Large intestine (tissue), 3 donors: ENCODE data around the gene VPS13A. TPM values are rescaled to one million over a fixed set of nuclear protein-coding genes. Genes with fewer than 3 reads are reported as not detected.

Experiments used
- DNase-seq, 2 donors: peaks; one replicate each; pipeline versions ENCODE4 v3.0.0 to v3.0.0-alpha.2; 2013
- H3K27ac ChIP-seq: one replicate; pipeline ENCODE4 v1.5.1; 2013; ENCODE audit warnings: low read length
- H3K27me3 ChIP-seq: 2 replicates; pipeline ENCODE4 v1.6.1; 2013; ENCODE audit warnings: low read length; ENCODE audit not compliant: control insufficient read depth, insufficient read depth
- H3K36me3 ChIP-seq: 2 replicates; pipeline ENCODE4 v1.6.1; 2013; ENCODE audit warnings: low read length; ENCODE audit not compliant: control insufficient read depth, insufficient read depth
- H3K4me1 ChIP-seq: one replicate; pipeline ENCODE4 v1.6.1; 2013; ENCODE audit warnings: low read length; ENCODE audit not compliant: control insufficient read depth, insufficient read depth
- H3K4me3 ChIP-seq: one replicate; pipeline ENCODE4 v1.5.1; 2013; ENCODE audit warnings: low read length
- H3K9me3 ChIP-seq: one replicate; pipeline ENCODE4 v1.6.1; 2013; ENCODE audit warnings: mild to moderate bottlenecking, low read depth, low read length, moderate library complexity; ENCODE audit not compliant: control insufficient read depth
- WGBS: methylation state at CpG from one replicate; pipeline ENCODE4 v1.1.5; 2013; ENCODE audit warnings: low lambda C conversion rate; ENCODE audit not compliant: insufficient coverage; 5-methylcytosine and 5-hydroxymethylcytosine counted together
- polyA plus RNA-seq: library from polyadenylated mRNA; unstranded; fragments of 120-200 nt; gene quantifications from one replicate; pipeline ENCODE4 v1.2.1, GENCODE V29; 2013

Gene VPS13A
- polyA plus RNA-seq, 1 donor = 56.0 TPM

- H3K4me3 ChIP-seq = no peak overlapping the region
- H3K36me3 ChIP-seq = no peaks in the 10 kb centered on the region
- H3K27ac ChIP-seq = no peak overlapping the region
- H3K27me3 ChIP-seq = no peaks in the 10 kb centered on the region
- H3K4me1 ChIP-seq = peaks cover 5% of the 10 kb centered on the region
- H3K9me3 ChIP-seq = no peaks in the 10 kb centered on the region
- DNase-seq = no peak
Observed at GRCh38 chr9:77180056-77180455, 2.7 kb downstream of the VPS13A start.

GRCh38 chr9:77183581-77183980 lies 6.2 kb downstream of the VPS13A start:
- Histone ChIP-seq H3K27ac (no peak overlapping the region), H3K9me3 (no peaks in the 10 kb centered on the region), H3K36me3 (no peaks in the 10 kb centered on the region), H3K27me3 (no peaks in the 10 kb centered on the region), H3K4me3 (no peak overlapping the region), H3K4me1 (no peaks in the 10 kb centered on the region)
- DNase-seq = no peak

GRCh38 chr9:77188242-77188641 lies 10.9 kb downstream of the VPS13A start:
- Histone ChIP-seq H3K4me3 (no peak overlapping the region), H3K9me3 (no peaks in the 10 kb centered on the region), H3K27me3 (no peaks in the 10 kb centered on the region), H3K27ac (no peak overlapping the region), H3K4me1 (no peaks in the 10 kb centered on the region), H3K36me3 (no peaks in the 10 kb centered on the region)
- DNase-seq = no peak
- 93% methylated on average over 2 of the region's 3 CpGs for WGBS

- H3K27me3 ChIP-seq = no peaks in the 10 kb centered on the region
- no peak for DNase-seq
- no peak overlapping the region for H3K27ac ChIP-seq
- H3K4me3 ChIP-seq = no peak overlapping the region
- WGBS = no CpG with 5 or more reads among the region's 2 CpGs
- H3K4me1 ChIP-seq = no peaks in the 10 kb centered on the region
- no peaks in the 10 kb centered on the region for H3K9me3 ChIP-seq
- no peaks in the 10 kb centered on the region for H3K36me3 ChIP-seq
Observed at GRCh38 chr9:77194423-77194822, 17.1 kb downstream of the VPS13A start.

GRCh38 chr9:77210116-77210515 lies 32.8 kb downstream of the VPS13A start:
- Histone ChIP-seq H3K4me1 (no peaks in the 10 kb centered on the region), H3K4me3 (no peak overlapping the region), H3K27ac (no peak overlapping the region), H3K9me3 (no peaks in the 10 kb centered on the region), H3K36me3 (peaks cover 26% of the 10 kb centered on the region), H3K27me3 (no peaks in the 10 kb centered on the region)
- no peak for DNase-seq
- WGBS = no CpG with 5 or more reads among the region's 2 CpGs

GRCh38 chr9:77211561-77211960 lies 34.2 kb downstream of the VPS13A start:
- Histone ChIP-seq H3K36me3 (peaks cover 25% of the 10 kb centered on the region), H3K4me3 (no peak overlapping the region), H3K4me1 (no peaks in the 10 kb centered on the region), H3K27me3 (no peaks in the 10 kb centered on the region), H3K27ac (no peak overlapping the region), H3K9me3 (no peaks in the 10 kb centered on the region)
- no peak for DNase-seq
- 100% methylated on average over 1 of the region's 6 CpGs for WGBS

- Histone ChIP-seq H3K4me1 (no peaks in the 10 kb centered on the region), H3K36me3 (peaks cover 28% of the 10 kb centered on the region), H3K9me3 (no peaks in the 10 kb centered on the region), H3K27me3 (no peaks in the 10 kb centered on the region), H3K4me3 (no peak overlapping the region), H3K27ac (no peak overlapping the region)
- no peak for DNase-seq
- 100% methylated on average over 1 of the region's 1 CpG for WGBS
Observed at GRCh38 chr9:77212801-77213200, 35.5 kb downstream of the VPS13A start.

GRCh38 chr9:77215874-77216273 lies 38.5 kb downstream of the VPS13A start:
- peak in 1 of 2 donors; percentile 11 for DNase-seq
- no peaks in the 10 kb centered on the region for H3K27me3 ChIP-seq
- H3K27ac ChIP-seq = no peak overlapping the region
- peaks cover 22% of the 10 kb centered on the region for H3K36me3 ChIP-seq
- no peaks in the 10 kb centered on the region for H3K9me3 ChIP-seq
- H3K4me1 ChIP-seq = no peaks in the 10 kb centered on the region
- no peak overlapping the region for H3K4me3 ChIP-seq
- 83% methylated on average over 1 of the region's 5 CpGs for WGBS

- Histone ChIP-seq H3K36me3 (peaks cover 20% of the 10 kb centered on the region), H3K27ac (no peak overlapping the region), H3K27me3 (no peaks in the 10 kb centered on the region), H3K4me3 (no peak overlapping the region), H3K9me3 (no peaks in the 10 kb centered on the region), H3K4me1 (no peaks in the 10 kb centered on the region)
- no CpG with 5 or more reads among the region's 3 CpGs for WGBS
- DNase-seq = no peak
Observed at GRCh38 chr9:77218612-77219011, 41.3 kb downstream of the VPS13A start.

GRCh38 chr9:77221431-77221830 lies 44.1 kb downstream of the VPS13A start:
- Histone ChIP-seq H3K27me3 (no peaks in the 10 kb centered on the region), H3K4me1 (no peaks in the 10 kb centered on the region), H3K36me3 (peaks cover 18% of the 10 kb centered on the region), H3K4me3 (no peak overlapping the region), H3K9me3 (no peaks in the 10 kb centered on the region), H3K27ac (no peak overlapping the region)
- 100% methylated on average over 3 of the region's 3 CpGs for WGBS
- no peak for DNase-seq

GRCh38 chr9:77224746-77225312 lies 47.5 kb downstream of the VPS13A start:
- peaks cover 28% of the 10 kb centered on the region for H3K36me3 ChIP-seq
- H3K9me3 ChIP-seq = no peaks in the 10 kb centered on the region
- no peaks in the 10 kb centered on the region for H3K27me3 ChIP-seq
- no peaks in the 10 kb centered on the region for H3K4me1 ChIP-seq
- no peak overlapping the region for H3K4me3 ChIP-seq
- H3K27ac ChIP-seq = no peak overlapping the region
- WGBS = no CpG with 5 or more reads among the region's 5 CpGs
- no peak for DNase-seq
